Fibroblast of lung (primary cell): ENCODE data around the gene DNTT. TPM values are rescaled to one million over a fixed set of nuclear protein-coding genes. Genes with fewer than 3 reads are reported as not detected.

Source experiments
- DNase-seq, 2 donors: peaks; one replicate each; pipeline versions ENCODE4 v3.0.0 to v3.0.0-alpha.2; 2010; ENCODE audit warnings: low read depth in 2 of 2
- H2AFZ ChIP-seq: 2 replicates; pipeline ENCODE4 v1.5.1; 2012; ENCODE audit warnings: low read length, control low read depth, inconsistent platforms
- H3K27ac ChIP-seq: 2 replicates; pipeline ENCODE4 v1.5.1; 2011; ENCODE audit warnings: low read length, control low read depth; ENCODE audit not compliant: insufficient read depth
- H3K27me3 ChIP-seq: 2 replicates; pipeline ENCODE4 v1.5.1; 2011; ENCODE audit warnings: mild to moderate bottlenecking, low read length; ENCODE audit not compliant: control insufficient read depth, insufficient read depth
- H3K36me3 ChIP-seq: 2 replicates; pipeline ENCODE4 v1.5.1; 2011; ENCODE audit warnings: low read length; ENCODE audit not compliant: control insufficient read depth, insufficient read depth
- H3K4me1 ChIP-seq: 2 replicates; pipeline ENCODE4 v1.5.1; 2011; ENCODE audit warnings: low read length; ENCODE audit not compliant: control insufficient read depth, insufficient read depth; ENCODE audit errors: extremely low read depth
- H3K4me2 ChIP-seq: 2 replicates; pipeline ENCODE4 v1.5.1; 2011; ENCODE audit warnings: low read length, control low read depth; ENCODE audit not compliant: insufficient read depth; ENCODE audit errors: extremely low read depth
- H3K4me3 ChIP-seq, 4 experiments: fragments of 200-600 bp in 1 of 4; sonication (generic) in 1 of 4; replicated peaks in 1 of 4; 2 replicates each; pipeline ENCODE4 v1.5.1; 2011 to 2016; ENCODE audit warnings: low read length in 4 of 4, low read depth in 3 of 4, mild to moderate bottlenecking in 3 of 4, control low read depth in 2 of 4, inconsistent platforms in 1 of 4, mixed read lengths in 1 of 4; ENCODE audit not compliant: insufficient read depth in 1 of 4; ENCODE audit errors: control extremely low read depth in 1 of 4
- H3K79me2 ChIP-seq: 2 replicates; pipeline ENCODE4 v1.5.1; 2012; ENCODE audit warnings: mild to moderate bottlenecking, low read length, inconsistent platforms; ENCODE audit not compliant: control insufficient read depth, insufficient read depth
- H3K9ac ChIP-seq: 2 replicates; pipeline ENCODE4 v1.5.1; 2011; ENCODE audit warnings: mild to moderate bottlenecking, low read length, control low read depth; ENCODE audit not compliant: insufficient read depth
- H3K9me3 ChIP-seq: 2 replicates; pipeline ENCODE4 v1.5.1; 2012; ENCODE audit warnings: low read depth, low read length; ENCODE audit not compliant: control insufficient read depth, insufficient read depth
- H4K20me1 ChIP-seq: 2 replicates; pipeline ENCODE4 v1.5.1; 2011; ENCODE audit warnings: low read length; ENCODE audit not compliant: control insufficient read depth, insufficient read depth; ENCODE audit errors: extremely low read depth
- CTCF ChIP-seq, 2 donors: IDR thresholded peaks in 1 of 2; conservative IDR thresholded peaks in 1 of 2; 1 replicate in 1 of 2; 2 replicates in 1 of 2; pipeline ENCODE4 v1.5.1; 2011 to 2012; ENCODE audit warnings: low read length in 2 of 2, control low read depth in 1 of 2, inconsistent platforms in 1 of 2, low read depth in 1 of 2, mild to moderate bottlenecking in 1 of 2
- EZH2 ChIP-seq: IDR thresholded peaks from 2 replicates; pipeline ENCODE4 v1.5.1; 2012; ENCODE audit warnings: low read length, control low read depth, mild to moderate bottlenecking; ENCODE audit errors: missing control alignments
- polyA plus RNA-seq, 2 donors: library from polyadenylated mRNA; depleted of rRNA in 1 of 2; stranded (reverse) in 1 of 2; unstranded in 1 of 2; fragments of >200 nt; gene quantifications; 2 replicates each; pipeline ENCODE4 v1.2.1, GENCODE V29; 2011 to 2012; ENCODE audit warnings: missing spikeins in 1 of 2
- total RNA-seq: library from RNA; depleted of rRNA; stranded (reverse); fragments of >200 nt; gene quantifications from 2 replicates; pipeline ENCODE4 v1.2.1, GENCODE V29; 2014

Gene DNTT
- total and polyA plus RNA-seq, 2 donors (not counting 1 experiment from before 2014, with no cell fraction given), result not detected

GRCh38 chr10:96321822-96322221, 17.6 kb downstream of the DNTT start:
- Histone ChIP-seq H3K9me3 (no peaks in the 10 kb centered on the region), H3K4me3 (no peak overlapping the region), H3K9ac (no peak overlapping the region), H4K20me1 (no peaks in the 10 kb centered on the region), H2AFZ (no peak overlapping the region), H3K4me1 (no peaks in the 10 kb centered on the region), H3K79me2 (no peaks in the 10 kb centered on the region), H3K36me3 (no peaks in the 10 kb centered on the region), H3K27ac (no peak overlapping the region), H3K4me2 (no peak overlapping the region), H3K27me3 (no peaks in the 10 kb centered on the region)
- TF ChIP-seq CTCF (conservative IDR thresholded peaks at IDR 0.05 in 1 of 2, IDR thresholded peaks at IDR 0.05 in 1 of 2; ENCODE audit: low read depth in 1 of 2, low read length in 2 of 2) (no peak), EZH2 (no peak)
- DNase-seq, result no peak

- TF ChIP-seq CTCF (conservative IDR thresholded peaks at IDR 0.05 in 1 of 2, IDR thresholded peaks at IDR 0.05 in 1 of 2; ENCODE audit: low read depth in 1 of 2, low read length in 2 of 2) (no peak), EZH2 (no peak)
- Histone ChIP-seq H3K27me3 (no peaks in the 10 kb centered on the region), H3K4me1 (no peaks in the 10 kb centered on the region), H3K4me3 (no peak overlapping the region), H4K20me1 (no peaks in the 10 kb centered on the region), H3K79me2 (no peaks in the 10 kb centered on the region), H3K27ac (no peak overlapping the region), H3K9me3 (no peaks in the 10 kb centered on the region), H2AFZ (no peak overlapping the region), H3K36me3 (no peaks in the 10 kb centered on the region), H3K4me2 (no peak overlapping the region), H3K9ac (no peak overlapping the region)
- no peak for DNase-seq
Observed at GRCh38 chr10:96322275-96322674, 18.0 kb downstream of the DNTT start.

GRCh38 chr10:96324447-96324846, 20.2 kb downstream of the DNTT start:
- Histone ChIP-seq H3K4me3 (no peak overlapping the region), H2AFZ (no peak overlapping the region), H3K27me3 (no peaks in the 10 kb centered on the region), H3K9ac (no peak overlapping the region), H3K36me3 (no peaks in the 10 kb centered on the region), H3K4me2 (no peak overlapping the region), H3K79me2 (no peaks in the 10 kb centered on the region), H3K27ac (no peak overlapping the region), H3K4me1 (no peaks in the 10 kb centered on the region), H3K9me3 (no peaks in the 10 kb centered on the region), H4K20me1 (no peaks in the 10 kb centered on the region)
- TF ChIP-seq EZH2, result no peak
- no peak for TF ChIP-seq CTCF (conservative IDR thresholded peaks at IDR 0.05 in 1 of 2, IDR thresholded peaks at IDR 0.05 in 1 of 2; ENCODE audit: low read depth in 1 of 2, low read length in 2 of 2)
- DNase-seq, result no peak
